ENCODE data around the gene KLHL29.

DNA sequence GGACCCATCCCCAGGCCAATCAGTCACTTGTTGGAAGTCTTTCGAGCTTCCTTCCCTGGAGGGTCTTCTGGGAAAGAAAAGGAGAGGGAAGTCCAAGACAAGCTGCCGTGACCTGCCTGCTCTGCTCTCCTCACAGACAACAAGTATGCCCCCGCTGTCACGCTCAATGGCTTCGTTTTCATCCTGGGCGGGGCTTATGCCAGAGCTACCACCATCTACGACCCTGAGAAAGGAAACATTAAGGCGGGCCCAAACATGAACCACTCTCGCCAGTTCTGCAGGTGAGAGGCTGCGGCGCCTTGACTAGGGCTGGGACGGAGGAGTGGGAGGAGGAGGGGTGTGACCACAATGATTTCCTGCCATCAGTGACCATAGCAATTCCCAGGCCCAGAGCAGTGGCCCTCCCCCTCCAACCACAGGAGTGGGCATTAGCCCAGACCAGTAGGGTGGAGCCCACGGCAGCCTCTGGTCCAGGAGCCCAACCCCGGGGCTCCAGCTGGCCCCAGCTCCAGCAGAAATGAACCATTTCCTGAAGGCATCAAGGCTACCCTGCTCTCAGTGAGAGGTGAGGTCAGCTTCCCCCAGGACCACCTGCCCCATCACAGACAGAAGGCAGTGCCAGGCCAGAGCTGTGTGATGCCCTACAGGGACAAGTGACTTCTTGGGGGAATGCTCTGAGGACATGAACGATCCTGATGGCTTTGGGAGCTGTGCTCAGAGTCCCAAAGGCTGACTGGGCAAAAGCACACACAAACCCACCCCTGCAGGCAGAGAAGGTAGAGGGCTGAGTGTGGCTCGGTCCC, 318.8 kb downstream of the KLHL29 start:
- TF ChIP-seq, protein P1, sequence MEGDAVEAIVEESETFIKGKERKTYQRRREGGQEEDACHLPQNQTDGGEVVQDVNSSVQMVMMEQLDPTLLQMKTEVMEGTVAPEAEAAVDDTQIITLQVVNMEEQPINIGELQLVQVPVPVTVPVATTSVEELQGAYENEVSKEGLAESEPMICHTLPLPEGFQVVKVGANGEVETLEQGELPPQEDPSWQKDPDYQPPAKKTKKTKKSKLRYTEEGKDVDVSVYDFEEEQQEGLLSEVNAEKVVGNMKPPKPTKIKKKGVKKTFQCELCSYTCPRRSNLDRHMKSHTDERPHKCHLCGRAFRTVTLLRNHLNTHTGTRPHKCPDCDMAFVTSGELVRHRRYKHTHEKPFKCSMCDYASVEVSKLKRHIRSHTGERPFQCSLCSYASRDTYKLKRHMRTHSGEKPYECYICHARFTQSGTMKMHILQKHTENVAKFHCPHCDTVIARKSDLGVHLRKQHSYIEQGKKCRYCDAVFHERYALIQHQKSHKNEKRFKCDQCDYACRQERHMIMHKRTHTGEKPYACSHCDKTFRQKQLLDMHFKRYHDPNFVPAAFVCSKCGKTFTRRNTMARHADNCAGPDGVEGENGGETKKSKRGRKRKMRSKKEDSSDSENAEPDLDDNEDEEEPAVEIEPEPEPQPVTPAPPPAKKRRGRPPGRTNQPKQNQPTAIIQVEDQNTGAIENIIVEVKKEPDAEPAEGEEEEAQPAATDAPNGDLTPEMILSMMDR (IDR thresholded peaks at IDR 0.05; ENCODE audit: low read depth, low read length, poor library complexity, severe bottlenecking) = no peak
- TF ChIP-seq EZH2phosphoT487 (IDR thresholded peaks at IDR 0.05; ENCODE audit: borderline replicate concordance, low read length) = no peak
